ENCODE results near the gene TRDMT1. TPM values are rescaled to one million over a fixed set of nuclear protein-coding genes. Genes with fewer than 3 reads are reported as not detected.
A peak's percentile ranks its signal among the peaks of the same experiment; 100 is the strongest.

The TRDMT1 gene
- total RNA-seq (2013): 6.8 TPM
- 1 to 10 TPM; 3.1 to 6.6 (median 5.0) TPM for polyA plus RNA-seq
- 1.4 and 2.2 TPM in 2 replicates for polyA minus RNA-seq
- 11.9 to 187 (median 57.0) reads per million in 11 experiments for total RNA-seq

- peak within 1 kb of the TSS; percentile 90 to 95 for H3K4me3 Mint-ChIP-seq
- H3K4me3 ChIP-seq (replicated peaks in 1 of 3; ENCODE audit: low read depth in 2 of 3, low read length in 3 of 3): peak within 1 kb of the TSS; percentile 80 to 92 (median 86)
- peak within 1 kb of the TSS; percentile 89 for H2AFZ ChIP-seq (ENCODE audit: insufficient read depth, low read depth, low read length, poor library complexity, severe bottlenecking)
- WGBS (ENCODE audit: insufficient coverage): 0% methylated on average over 49 of the region's 60 CpGs
- no peaks in the 10 kb centered on the region for H4K20me1 ChIP-seq (ENCODE audit: insufficient read depth, low read length)
- H3K27me3 Mint-ChIP-seq (ENCODE audit: low read depth in 3 of 3): peaks cover 0 to 1% (median 0%) of the 10 kb centered on the region in 3 donors
- H3K4me1 ChIP-seq (ENCODE audit: control insufficient read depth in 1 of 2, insufficient read depth in 2 of 2, low read length in 2 of 2): peaks cover 16 to 18% of the 10 kb centered on the region in 2 donors
- peak within 1 kb of the TSS; percentile 98 to 100 (median 100) for H3K27ac Mint-ChIP-seq
- peak within 1 kb of the TSS; percentile 96 to 97 for H3K27ac ChIP-seq (ENCODE audit: low read depth in 1 of 2, low read length in 2 of 2)
- intact Hi-C loops (cut with micrococcal nuclease): loop anchor here (1.0 to 5.0 kb wide), 3 partner anchors 27 to 174 kb away; partner anchors contain the start of gene VIM (in 1 of the 2)
- TF ChIP-seq, protein P1, sequence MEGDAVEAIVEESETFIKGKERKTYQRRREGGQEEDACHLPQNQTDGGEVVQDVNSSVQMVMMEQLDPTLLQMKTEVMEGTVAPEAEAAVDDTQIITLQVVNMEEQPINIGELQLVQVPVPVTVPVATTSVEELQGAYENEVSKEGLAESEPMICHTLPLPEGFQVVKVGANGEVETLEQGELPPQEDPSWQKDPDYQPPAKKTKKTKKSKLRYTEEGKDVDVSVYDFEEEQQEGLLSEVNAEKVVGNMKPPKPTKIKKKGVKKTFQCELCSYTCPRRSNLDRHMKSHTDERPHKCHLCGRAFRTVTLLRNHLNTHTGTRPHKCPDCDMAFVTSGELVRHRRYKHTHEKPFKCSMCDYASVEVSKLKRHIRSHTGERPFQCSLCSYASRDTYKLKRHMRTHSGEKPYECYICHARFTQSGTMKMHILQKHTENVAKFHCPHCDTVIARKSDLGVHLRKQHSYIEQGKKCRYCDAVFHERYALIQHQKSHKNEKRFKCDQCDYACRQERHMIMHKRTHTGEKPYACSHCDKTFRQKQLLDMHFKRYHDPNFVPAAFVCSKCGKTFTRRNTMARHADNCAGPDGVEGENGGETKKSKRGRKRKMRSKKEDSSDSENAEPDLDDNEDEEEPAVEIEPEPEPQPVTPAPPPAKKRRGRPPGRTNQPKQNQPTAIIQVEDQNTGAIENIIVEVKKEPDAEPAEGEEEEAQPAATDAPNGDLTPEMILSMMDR (IDR thresholded peaks at IDR 0.05): no peak
- peak; percentile 83 to 91 (median 85) for DNase-seq
- H3K4me2 ChIP-seq (replicated peaks; ENCODE audit: extremely low read depth, low read length, poor library complexity, severe bottlenecking): peak within 1 kb of the TSS; percentile 89
- no peaks in the 10 kb centered on the region for H3K9me3 ChIP-seq (replicated peaks in 1 of 2; ENCODE audit: control insufficient read depth in 1 of 2, insufficient read depth in 1 of 2, low read length in 2 of 2)
- no peaks in the 10 kb centered on the region for H3K36me3 ChIP-seq (replicated peaks in 1 of 2; ENCODE audit: control insufficient read depth in 1 of 2, insufficient read depth in 2 of 2, low read length in 2 of 2)
- H3K9ac ChIP-seq (ENCODE audit: insufficient read depth, low read length, poor library complexity, severe bottlenecking): peak within 1 kb of the TSS; percentile 85
- peaks cover 29% of the 10 kb centered on the region for H3K4me1 Mint-ChIP-seq
- peaks cover 14% of the 10 kb centered on the region for H3K79me2 ChIP-seq (ENCODE audit: insufficient read depth, low read length)
- H3K9me3 Mint-ChIP-seq: no peaks in the 10 kb centered on the region
- peaks cover 2 to 3% of the 10 kb centered on the region in 2 donors for H3K36me3 Mint-ChIP-seq
- H3K27me3 ChIP-seq (ENCODE audit: control insufficient read depth in 2 of 2, insufficient read depth in 2 of 2, low read length in 2 of 2): no peaks in the 10 kb centered on the region
These were observed at the start of gene TRDMT1 for GRCh38 chr10:17200912-17201793. Gene TRDMT1, minus strand, starts transcription at chr10:17201672. Its CDS starts 38 bp downstream, at chr10:17201634.

DNA sequence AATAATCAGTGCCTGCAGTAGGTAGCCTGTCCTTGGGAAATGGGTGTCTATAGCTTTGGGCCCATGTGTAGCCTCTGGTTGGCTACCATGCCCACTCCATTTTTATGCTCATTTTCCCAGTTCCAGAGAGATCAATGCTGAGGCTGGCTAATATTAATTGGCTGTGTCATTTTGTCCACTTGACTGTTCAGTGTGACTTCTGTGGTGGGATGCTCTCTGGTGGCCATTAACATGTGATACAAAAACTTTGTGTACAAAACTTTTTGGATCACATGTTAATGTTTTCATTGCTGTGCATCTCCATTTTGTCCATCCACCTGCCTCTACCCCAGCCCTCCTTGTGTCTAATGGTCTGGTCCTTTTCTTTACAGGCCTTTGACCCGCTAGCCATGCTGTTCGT lies 49.3 kb upstream of the TRDMT1 start:
- no peak overlapping the region for H3K9ac ChIP-seq (ENCODE audit: insufficient read depth, low read length, poor library complexity, severe bottlenecking)
- no peak overlapping the region for H2AFZ ChIP-seq (ENCODE audit: insufficient read depth, low read depth, low read length, poor library complexity, severe bottlenecking)
- Mint-ChIP-seq H3K27me3 (ENCODE audit: low read depth in 3 of 3) (peaks cover 0 to 2% (median 2%) of the 10 kb centered on the region in 3 donors), H3K9me3 (peaks cover 18 to 36% (median 28%) of the 10 kb centered on the region in 7 donors), H3K27ac (no peak overlapping the region), H3K4me1 (peaks cover 3% of the 10 kb centered on the region), H3K36me3 (peaks cover 3 to 7% of the 10 kb centered on the region in 2 donors), H3K4me3 (no peak overlapping the region)
- WGBS (ENCODE audit: insufficient coverage): 90% methylated on average over 2 of the region's 2 CpGs
- H3K4me3 ChIP-seq (replicated peaks in 1 of 3; ENCODE audit: low read depth in 2 of 3, low read length in 3 of 3): no peak overlapping the region
- no peak overlapping the region for H3K27ac ChIP-seq (ENCODE audit: low read depth in 1 of 2, low read length in 2 of 2)
- H3K9me3 ChIP-seq (replicated peaks in 1 of 2; ENCODE audit: control insufficient read depth in 1 of 2, insufficient read depth in 1 of 2, low read length in 2 of 2): peaks cover 14 to 18% of the 10 kb centered on the region in 2 donors
- TF ChIP-seq, protein P1 (IDR thresholded peaks at IDR 0.05): no peak
- no peak for DNase-seq
- intact Hi-C loops (cut with micrococcal nuclease): loop anchor here in 1 of 2 donors (10.0 kb wide), 1 partner anchor 366 kb away; no protein-coding TSS in a partner anchor
- H3K4me2 ChIP-seq (replicated peaks; ENCODE audit: extremely low read depth, low read length, poor library complexity, severe bottlenecking): no peak overlapping the region
- H4K20me1 ChIP-seq (ENCODE audit: insufficient read depth, low read length): no peaks in the 10 kb centered on the region
- no peaks in the 10 kb centered on the region for H3K4me1 ChIP-seq (ENCODE audit: control insufficient read depth in 1 of 2, insufficient read depth in 2 of 2, low read length in 2 of 2)
- no peaks in the 10 kb centered on the region for H3K27me3 ChIP-seq (ENCODE audit: control insufficient read depth in 2 of 2, insufficient read depth in 2 of 2, low read length in 2 of 2)
- H3K36me3 ChIP-seq (replicated peaks in 1 of 2; ENCODE audit: control insufficient read depth in 1 of 2, insufficient read depth in 2 of 2, low read length in 2 of 2): no peaks in the 10 kb centered on the region
- H3K79me2 ChIP-seq (ENCODE audit: insufficient read depth, low read length): no peaks in the 10 kb centered on the region
